Measurements from ENCODE around the gene PIGX. TPM values are rescaled to one million over a fixed set of nuclear protein-coding genes. Genes with fewer than 3 reads are reported as not detected.

Gene PIGX
- total RNA-seq: 26.1 and 28.3 TPM in 2 replicates
- long read RNA-seq, partial matches to known transcripts: 1 of 6 reads
- long read RNA-seq, other reads (novel, unspliced or antisense): 4 of 6 reads

DNA sequence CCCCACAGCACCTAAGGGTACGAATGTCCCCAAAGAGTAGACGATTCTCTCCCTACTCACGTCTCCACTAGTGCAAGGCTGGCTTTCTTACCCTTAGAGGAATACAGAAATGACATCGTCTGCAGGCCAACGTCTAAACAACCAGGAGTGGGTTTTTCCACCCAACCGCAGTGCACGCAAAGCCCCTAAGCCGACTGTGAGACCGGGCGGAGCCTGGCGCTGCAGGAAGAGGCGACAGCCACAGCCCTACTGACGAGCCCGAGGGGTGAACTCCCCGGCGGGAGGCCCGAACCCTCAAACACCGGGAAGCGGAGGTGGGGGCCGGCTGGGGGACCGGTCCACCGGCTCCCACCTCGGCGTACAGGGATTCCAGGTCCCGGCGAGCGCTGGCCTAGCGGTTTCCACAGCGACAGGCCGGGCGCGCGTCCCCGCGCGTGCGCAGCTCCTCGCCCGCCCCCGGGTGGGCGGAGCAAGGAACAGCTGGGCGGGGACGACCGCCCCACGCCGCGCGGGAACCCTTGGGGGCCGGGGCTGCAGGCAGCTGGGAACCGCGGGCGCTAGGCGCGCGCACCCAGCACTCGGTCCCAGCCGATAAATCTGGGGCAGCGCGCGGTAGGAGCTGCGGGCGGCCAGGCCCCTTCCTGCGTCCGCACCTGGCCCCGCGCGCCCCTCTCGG lies at the start of gene PIGX, which contains the start of gene CEP19:
Gene PIGX, plus strand, starts transcription at position 540 of the 676 bp plus-strand sequence.
Gene CEP19, minus strand, starts transcription at position 413 of the 676 bp plus-strand sequence. CDS start 3,593 bp downstream, outside the sequence.
- TF ChIP-seq, protein P1, sequence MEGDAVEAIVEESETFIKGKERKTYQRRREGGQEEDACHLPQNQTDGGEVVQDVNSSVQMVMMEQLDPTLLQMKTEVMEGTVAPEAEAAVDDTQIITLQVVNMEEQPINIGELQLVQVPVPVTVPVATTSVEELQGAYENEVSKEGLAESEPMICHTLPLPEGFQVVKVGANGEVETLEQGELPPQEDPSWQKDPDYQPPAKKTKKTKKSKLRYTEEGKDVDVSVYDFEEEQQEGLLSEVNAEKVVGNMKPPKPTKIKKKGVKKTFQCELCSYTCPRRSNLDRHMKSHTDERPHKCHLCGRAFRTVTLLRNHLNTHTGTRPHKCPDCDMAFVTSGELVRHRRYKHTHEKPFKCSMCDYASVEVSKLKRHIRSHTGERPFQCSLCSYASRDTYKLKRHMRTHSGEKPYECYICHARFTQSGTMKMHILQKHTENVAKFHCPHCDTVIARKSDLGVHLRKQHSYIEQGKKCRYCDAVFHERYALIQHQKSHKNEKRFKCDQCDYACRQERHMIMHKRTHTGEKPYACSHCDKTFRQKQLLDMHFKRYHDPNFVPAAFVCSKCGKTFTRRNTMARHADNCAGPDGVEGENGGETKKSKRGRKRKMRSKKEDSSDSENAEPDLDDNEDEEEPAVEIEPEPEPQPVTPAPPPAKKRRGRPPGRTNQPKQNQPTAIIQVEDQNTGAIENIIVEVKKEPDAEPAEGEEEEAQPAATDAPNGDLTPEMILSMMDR (IDR thresholded peaks at IDR 0.05; ENCODE audit: unreplicated experiment): peak; percentile 11
- peak within 1 kb of the TSS; percentile 88 for H3K4me3 Mint-ChIP-seq (ENCODE audit: low read depth)
- peaks cover 7% of the 10 kb centered on the region for H3K4me1 Mint-ChIP-seq (ENCODE audit: low read depth)
- H3K9me3 Mint-ChIP-seq (ENCODE audit: low read depth): no peaks in the 10 kb centered on the region
- H3K36me3 Mint-ChIP-seq (ENCODE audit: insufficient read depth): no peaks in the 10 kb centered on the region
- DNase-seq (ENCODE audit: low spot score, unreplicated experiment): peak; percentile 78
- H3K27me3 Mint-ChIP-seq: no peaks in the 10 kb centered on the region
- H3K27ac Mint-ChIP-seq: peak within 1 kb of the TSS; percentile 93

DNA sequence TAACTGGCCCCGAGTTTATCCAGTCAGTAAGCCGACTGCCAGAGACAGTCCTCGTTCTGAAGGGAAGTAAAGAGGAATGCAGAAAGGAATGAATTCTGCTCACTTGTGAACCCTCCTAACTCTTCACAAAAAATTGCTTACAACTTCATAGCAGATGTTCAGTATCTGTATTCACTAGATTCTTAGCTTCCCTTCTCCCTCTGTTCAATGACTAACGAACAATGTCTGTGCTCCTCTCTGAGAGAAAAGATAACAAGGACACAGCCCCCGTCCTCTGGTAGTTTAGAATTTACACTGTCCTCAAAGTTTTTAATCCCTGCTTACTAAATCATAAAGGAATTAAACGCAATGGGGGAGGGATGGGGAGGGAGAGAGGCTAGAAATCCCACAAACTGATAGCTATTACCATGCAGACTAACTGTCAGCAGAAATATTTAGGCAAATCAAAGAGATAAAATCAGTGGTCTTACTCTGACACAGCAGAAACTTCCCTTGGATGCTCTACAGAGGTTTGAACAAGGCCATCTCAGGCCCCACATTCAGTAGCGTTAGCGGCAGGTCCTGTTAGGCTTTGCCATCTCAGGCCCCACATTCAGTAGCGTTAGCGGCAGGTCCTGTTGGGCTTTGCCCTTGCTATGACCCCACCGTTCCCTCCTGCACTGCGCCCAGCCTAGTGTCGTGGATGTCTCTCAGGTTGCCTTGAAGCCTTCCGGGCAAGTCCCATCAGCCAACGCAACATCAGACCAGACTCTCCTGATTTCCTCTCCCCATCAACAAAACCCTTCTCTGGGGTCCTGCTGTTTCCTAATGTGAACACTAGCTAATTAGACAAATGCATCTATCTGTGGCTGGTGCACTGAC lies 49.2 kb upstream of the PIGX start:
- peaks cover 6% of the 10 kb centered on the region for H3K4me1 Mint-ChIP-seq (ENCODE audit: low read depth)
- no peaks in the 10 kb centered on the region for H3K27me3 Mint-ChIP-seq
- no peak overlapping the region for H3K4me3 Mint-ChIP-seq (ENCODE audit: low read depth)
- no peak for DNase-seq (ENCODE audit: low spot score, unreplicated experiment)
- H3K9me3 Mint-ChIP-seq (ENCODE audit: low read depth): no peaks in the 10 kb centered on the region
- no peaks in the 10 kb centered on the region for H3K36me3 Mint-ChIP-seq (ENCODE audit: insufficient read depth)
- TF ChIP-seq, protein P1 (IDR thresholded peaks at IDR 0.05; ENCODE audit: unreplicated experiment): no peak
- H3K27ac Mint-ChIP-seq: no peak overlapping the region

DNA sequence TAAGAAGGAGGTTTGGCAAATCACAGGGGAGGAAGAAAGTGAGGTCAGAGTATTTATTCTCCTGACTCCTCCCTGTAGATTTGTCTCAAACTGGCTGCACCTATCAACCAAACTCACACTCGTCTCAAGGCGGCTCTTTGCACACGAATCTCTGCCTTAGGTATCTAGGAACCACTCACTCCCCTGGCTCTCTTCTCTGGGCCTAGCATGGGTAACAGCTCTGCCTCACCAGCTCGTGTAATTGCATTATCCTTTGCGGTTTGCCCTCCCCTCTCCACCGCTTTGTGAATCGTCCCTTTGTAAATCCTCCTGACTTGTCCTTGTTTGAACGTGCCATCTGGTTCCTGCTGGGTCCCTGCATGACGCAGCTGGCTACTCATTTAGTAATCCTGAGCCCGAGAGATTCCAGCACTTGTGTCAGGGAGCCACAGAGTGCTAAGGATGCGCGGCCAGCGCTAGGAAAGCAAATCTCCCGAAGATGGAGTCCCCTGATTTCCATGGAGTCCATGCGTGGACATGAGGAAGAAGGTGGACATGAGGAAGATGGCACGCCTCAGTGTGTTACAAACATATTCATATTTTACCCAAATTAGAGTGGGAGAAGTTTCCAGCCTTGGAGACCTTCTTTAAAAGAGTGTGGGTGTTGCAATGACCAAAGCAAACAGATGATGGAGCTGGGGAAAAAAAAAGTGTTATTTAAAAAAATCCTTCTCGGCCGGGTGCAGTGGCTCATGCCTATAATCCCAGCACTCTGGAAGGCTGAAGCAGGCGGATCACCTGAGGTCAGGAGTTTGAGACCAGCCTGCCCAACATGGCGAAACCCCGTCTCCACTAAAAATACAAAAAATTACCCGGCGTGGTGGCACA lies 45.9 kb upstream of the PIGX start:
- TF ChIP-seq, protein P1 (IDR thresholded peaks at IDR 0.05; ENCODE audit: unreplicated experiment): no peak
- peak overlapping the region; percentile 76 for H3K27ac Mint-ChIP-seq
- no peak for DNase-seq (ENCODE audit: low spot score, unreplicated experiment)

DNA sequence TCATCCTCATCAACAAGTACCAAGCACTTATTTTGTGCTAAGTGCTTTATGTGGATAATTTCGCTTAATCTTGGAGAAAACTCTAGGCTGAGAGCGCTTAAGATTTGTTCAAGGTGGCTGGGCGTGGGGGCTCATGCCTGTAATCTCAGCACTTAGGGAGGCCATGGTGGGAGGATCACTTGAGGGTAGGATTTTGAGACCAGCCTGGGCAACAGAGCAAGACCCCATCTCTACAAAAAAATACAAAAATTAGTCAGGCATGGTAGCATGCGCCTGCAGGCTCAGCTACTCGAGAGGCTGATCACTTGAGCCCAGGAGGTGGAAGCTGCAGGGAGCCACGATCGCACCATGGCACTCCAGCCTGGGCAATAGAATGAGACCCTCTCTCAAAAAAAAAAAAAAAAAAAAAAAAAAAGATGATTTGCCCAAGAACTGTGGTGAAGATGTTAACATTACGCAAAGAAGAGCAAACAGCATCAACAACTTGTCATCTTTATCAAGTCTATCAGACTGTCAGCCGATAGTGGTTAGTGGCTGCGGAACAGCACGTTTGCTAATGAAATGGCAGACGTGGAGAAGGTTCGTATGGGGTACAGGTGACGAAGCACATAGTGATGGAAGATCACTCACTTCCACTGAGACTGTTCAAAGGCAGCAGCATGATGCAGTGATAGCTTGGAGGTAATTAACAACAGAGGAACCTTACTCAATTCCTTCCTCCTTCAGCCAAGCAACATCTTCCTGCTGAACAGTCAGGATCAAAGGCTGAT lies 44.9 kb upstream of the PIGX start:
- H3K27ac Mint-ChIP-seq: no peak overlapping the region
- H3K36me3 Mint-ChIP-seq (ENCODE audit: insufficient read depth): no peaks in the 10 kb centered on the region
- H3K4me3 Mint-ChIP-seq (ENCODE audit: low read depth): no peak overlapping the region
- TF ChIP-seq, protein P1 (IDR thresholded peaks at IDR 0.05; ENCODE audit: unreplicated experiment): no peak
- no peaks in the 10 kb centered on the region for H3K9me3 Mint-ChIP-seq (ENCODE audit: low read depth)
- H3K27me3 Mint-ChIP-seq: peaks cover 4% of the 10 kb centered on the region
- H3K4me1 Mint-ChIP-seq (ENCODE audit: low read depth): peaks cover 14% of the 10 kb centered on the region
- no peak for DNase-seq (ENCODE audit: low spot score, unreplicated experiment)

More for the DNA sequence above, 45.9 kb upstream of the PIGX start:
- no peaks in the 10 kb centered on the region for H3K9me3 Mint-ChIP-seq (ENCODE audit: low read depth)
- no peak overlapping the region for H3K4me3 Mint-ChIP-seq (ENCODE audit: low read depth)
- peaks cover 4% of the 10 kb centered on the region for H3K27me3 Mint-ChIP-seq
- peaks cover 14% of the 10 kb centered on the region for H3K4me1 Mint-ChIP-seq (ENCODE audit: low read depth)
- H3K36me3 Mint-ChIP-seq (ENCODE audit: insufficient read depth): no peaks in the 10 kb centered on the region
